GM19043 (cell line): Measurements from ENCODE around the gene THAP4.
"Not testable (repeated sequence)": the region's sequence is repeated elsewhere in the genome, so short reads cannot be mapped to it uniquely, and the experiment has no call there.

Experiments
- ATAC-seq: cut with Tn5 transposase; IDR thresholded peaks from one replicate; pipeline ENCODE4 v1.9.1; 2021; ENCODE audit warnings: low read depth; ENCODE audit not compliant: unreplicated experiment

The THAP4 gene

DNA sequence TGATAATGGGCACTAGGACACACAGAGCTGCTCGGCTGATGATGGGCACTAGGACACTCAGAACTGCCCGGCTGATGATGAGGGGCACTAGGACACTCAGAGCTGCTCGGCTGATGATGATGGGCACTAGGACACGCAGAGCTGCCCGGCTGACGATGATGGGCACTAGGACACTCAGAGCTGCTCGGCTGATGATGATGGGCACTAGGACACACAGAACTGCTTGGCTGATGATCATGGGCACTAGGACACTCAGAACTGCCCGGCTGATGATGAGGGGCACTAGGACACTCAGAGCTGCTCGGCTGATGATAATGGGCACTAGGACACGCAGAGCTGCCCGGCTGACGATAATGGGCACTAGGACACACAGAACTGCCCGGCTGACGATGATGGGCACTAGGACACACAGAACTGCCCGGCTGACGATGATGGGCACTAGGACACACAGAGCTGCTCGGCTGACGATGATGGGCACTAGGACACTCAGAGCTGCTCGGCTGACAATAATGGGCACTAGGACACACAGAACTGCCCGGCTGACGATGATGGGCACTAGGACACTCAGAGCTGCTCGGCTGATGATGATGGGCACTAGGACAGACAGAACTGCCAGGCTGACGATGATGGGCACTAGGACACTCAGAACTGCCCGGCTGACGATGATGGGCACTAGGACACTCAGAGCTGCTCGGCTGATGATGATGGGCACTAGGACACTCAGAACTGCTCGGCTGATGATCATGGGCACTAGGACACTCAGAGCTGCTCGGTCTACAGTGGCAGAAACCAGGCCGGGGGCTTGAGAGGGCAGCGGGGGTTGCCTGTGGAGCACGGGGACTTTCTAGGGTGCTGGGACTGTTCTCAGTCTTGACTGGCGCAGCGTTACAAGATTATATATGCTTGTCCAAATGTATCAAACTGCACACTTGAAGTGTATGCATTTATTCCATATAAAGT lies 46.2 kb downstream of the THAP4 start:
- not testable (repeated sequence) for ATAC-seq

DNA sequence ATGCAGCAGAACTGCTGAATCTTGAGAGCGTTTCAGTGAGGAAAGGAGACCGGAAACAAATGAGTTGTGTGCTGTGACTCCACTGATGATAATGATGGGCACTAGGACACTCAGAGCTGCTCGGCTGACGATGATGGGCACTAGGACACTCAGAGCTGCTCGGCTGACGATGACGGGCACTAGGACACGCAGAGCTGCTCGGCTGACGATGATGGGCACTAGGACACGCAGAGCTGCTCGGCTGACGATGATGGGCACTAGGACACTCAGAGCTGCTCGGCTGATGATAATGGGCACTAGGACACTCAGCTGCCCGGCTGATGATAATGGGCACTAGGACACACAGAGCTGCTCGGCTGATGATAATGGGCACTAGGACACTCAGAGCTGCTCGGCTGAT lies 47.1 kb downstream of the THAP4 start:
- not testable (repeated sequence) for ATAC-seq

DNA sequence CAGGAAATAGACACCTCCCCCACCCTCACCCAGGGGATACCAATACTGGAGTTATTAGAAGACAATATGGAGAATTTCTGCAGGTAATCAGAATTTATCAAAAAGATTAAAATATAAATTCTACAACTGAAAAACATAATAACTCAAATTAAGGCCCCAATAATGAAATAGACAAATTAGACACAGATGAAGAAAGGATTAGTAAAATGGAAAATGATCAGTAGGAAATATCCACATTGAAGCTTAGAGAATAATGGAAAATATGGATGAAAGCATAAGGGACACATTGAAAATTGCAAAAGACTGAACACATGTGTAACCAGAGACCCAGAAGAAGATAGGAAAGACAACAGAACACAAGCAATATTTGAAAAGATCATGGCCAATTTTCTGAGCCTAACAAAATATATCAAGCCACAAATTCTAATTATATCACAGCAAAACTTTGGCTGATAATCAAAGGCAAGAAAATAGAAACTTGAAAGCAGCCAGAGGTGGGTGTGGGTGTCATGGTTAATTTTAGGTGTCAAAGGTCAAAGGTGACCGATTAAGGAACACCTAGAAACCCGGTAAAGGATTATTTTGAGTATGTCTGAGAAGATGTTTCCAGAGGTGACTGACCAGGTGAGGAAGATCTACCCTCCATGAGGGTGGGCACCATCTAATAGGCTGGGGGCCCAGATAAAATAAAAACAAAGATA lies 50.2 kb downstream of the THAP4 start:
- ATAC-seq: no peak

DNA sequence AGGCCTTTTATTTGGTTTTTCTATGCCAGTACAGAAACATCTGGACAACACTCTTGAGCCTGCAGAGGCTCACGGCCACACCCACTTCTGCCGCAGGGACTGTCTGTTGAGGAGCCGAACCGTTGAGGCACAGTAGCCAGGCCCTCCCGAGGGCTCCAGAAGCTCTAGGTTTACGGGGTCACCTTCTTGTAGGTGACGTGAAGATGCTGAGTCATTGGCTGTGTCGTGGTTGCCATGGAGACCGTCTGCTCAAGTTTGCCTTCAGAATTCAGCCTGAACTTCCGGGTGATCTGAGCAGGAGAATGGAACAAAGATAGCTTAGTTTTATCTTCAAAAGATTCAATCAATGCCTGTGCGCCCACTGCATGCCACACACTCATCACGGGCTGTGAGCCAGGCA lies 52.5 kb downstream of the THAP4 start:
- no peak for ATAC-seq

DNA sequence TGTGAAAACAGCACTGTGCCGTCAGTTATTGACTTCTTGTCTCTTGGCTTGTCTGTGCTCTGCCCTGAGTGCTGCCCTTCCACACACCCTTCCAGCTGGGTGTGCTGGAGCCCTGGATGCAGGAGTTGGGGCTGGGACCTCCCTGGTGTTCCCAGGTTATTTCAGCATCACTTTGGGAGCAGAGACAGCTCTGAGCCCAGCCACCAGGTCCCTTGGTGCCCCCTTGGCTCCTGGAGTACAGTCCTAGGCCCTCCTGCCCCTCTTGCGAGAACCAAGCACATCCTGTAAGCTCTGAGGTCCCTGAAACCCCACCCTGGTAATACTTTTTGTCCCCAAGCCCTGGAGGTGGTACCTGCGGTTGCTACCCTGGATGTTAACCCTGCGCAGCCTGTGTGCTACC lies 54.2 kb downstream of the THAP4 start:
- ATAC-seq: no peak

DNA sequence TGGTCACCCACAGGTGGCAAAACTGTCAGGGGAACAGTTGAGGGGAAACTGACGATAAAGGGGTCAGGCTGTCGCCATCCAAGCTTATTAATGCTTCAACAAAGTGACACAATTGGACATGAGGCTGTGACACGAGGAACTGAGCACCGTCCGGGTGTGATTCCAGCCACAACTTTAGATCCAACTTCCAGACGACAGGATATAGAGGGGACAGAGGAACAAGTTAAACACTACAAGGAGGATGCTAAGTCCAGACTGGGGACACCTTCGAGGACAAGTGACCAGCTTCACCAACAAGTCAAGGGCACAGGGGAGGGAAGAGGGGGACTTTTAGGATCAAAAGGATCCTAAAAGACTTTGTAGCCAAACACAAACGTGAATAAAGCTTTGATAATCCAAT lies 54.6 kb downstream of the THAP4 start:
- no peak for ATAC-seq

DNA sequence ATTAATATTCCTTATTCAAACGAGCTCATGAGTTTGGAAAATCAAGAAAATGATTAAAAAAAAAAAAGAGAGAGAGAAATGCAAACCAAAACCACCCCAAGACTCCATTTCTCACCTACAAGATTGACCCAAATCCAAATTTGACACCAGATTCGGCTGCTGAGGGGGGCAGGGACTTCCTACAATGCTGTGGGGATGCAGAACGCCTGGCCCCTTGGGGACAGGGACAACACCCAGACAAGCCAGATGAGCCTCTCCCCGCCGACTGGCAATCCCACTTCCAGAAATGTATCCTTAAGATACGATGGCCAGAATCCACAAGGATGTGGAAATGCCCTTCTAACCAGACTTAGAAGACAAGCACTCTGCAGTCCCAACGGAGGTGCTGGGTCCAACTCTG lies 57.7 kb downstream of the THAP4 start:
- no peak for ATAC-seq

DNA sequence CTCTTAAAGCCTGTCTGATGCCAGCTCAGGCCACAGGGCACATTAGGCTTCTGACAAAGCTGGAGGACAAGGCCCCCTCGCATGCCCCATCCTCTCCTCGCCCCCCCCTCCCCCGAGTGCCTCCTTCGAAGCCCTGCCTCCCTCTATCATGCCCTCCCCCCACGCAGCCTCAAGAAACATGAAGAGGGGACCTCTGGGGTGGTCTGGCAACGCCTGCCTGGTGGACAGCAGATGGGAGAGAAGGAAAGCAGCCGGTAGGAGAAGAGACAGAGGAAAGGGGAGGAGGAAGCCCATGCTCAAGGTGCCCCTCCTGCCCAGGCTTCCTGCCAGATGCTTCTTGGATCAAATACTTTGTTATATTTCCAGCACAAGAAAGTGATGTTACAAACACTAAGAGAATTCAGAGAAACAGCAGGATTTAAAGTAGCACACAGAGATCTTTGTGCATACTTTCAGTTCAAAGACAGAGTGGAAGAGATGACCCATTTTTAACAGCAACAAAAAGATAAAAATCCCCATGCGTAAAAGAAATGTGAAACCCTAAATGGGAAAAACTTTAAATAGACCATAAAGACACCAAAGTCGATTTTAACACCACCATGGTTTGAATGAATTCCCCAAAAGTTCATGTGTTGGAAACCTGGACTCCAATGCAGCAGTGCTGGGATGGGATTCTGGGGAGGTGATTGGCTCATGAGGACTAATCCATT lies 59.4 kb downstream of the THAP4 start:
- no peak for ATAC-seq

DNA sequence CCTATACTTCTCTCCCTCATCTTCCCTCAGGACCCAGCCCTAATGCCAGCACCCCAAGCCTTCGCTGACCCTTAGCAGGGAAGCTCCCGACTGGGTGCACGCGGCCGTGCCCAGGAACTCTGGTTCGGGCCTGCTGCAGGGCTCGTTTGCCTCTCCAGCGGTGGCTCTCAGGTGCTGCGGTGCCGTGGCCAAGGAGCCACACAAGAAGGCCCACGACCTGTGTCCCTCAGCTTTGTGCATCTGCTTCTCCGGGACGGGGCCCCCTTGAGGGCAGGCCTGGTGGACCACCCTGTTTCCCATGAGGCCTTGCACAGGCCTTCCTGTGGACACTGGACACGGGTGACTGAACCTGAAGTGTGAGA lies 60.7 kb downstream of the THAP4 start:
- ATAC-seq: no peak

DNA sequence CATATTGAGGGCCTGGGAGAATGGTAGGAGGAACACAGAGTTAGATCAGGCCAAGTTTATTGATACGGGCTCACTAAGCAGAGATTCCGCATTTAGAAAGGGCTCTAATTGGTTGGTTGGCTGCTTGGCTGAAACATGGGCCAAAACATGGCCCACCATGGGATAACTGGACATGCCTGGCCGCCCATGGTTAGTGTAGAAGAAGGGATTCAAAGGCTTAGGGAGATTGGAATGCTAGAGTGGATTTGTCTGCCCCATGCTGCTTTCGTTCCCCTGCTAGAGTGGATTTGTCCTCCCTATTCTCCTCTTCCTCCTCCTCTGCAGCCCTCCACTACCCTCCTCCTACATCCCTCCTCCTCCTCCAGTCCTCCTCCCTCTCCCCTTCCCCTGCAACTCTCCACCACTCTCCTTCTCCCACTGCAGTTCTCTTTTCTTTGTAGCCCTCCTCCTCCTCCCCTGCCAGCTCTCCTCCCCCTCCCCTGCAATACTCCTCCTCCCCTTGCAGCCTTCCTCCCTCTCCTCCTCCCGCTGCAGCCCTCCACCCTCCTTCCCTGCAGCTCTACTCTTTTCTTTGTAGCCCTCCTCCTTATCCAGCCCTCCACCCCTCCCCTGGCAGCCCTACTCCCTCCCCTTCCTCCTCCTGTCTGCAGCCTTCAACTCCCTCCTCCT lies 61.2 kb downstream of the THAP4 start:
- no peak for ATAC-seq

DNA sequence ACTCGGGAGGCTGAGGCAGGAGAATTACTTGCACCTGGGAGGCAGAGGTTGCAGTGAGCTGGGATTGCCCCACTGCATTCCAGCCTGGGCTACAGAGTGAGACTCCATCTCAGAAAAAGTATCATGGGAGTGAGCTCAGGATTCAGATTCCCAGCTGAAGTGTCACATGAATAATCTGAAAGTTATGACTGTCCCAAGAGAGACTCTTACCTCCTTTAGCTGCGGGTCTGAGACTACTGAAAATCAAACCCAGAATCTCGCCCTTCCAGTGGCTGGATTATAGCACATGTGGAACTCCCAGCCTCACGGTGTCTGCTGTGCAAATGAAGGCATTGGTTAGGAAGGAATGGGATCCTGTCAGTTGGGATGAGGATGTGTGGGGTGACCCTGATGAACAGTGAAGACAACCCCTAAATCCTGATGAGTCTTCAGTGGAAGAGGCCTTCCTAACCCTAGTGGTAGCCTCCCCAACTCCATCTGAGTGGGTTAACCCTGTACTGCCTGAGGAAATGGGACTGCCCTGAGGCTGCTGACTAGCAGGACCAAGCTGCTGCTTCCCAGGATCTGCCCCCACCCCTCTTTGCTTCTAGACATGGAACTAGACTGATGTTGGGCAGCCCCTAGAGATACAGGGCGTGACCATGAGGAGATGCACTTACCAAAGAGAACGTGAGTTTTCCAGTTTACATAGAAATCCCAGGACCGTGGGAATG lies 61.9 kb downstream of the THAP4 start:
- no peak for ATAC-seq

DNA sequence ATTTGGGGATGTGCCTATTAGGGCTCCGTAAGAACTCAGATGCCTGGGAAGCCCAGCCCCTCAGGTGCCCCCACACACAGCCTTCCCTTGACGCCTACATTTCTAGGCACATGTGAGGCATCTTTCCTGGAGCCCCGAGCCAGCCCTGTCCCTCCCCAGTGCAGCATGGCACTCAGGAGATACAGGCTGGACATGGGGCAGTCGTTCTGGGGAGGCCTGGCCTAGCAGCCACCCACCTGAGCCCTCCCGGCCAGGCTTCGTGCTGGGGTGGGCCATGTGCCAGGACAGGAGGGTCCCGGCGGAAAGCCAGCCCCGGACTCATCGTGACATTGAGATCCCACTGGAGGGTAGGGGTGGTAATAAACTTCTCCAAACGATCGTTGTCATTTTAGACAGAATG lies 63.2 kb downstream of the THAP4 start:
- no peak for ATAC-seq

DNA sequence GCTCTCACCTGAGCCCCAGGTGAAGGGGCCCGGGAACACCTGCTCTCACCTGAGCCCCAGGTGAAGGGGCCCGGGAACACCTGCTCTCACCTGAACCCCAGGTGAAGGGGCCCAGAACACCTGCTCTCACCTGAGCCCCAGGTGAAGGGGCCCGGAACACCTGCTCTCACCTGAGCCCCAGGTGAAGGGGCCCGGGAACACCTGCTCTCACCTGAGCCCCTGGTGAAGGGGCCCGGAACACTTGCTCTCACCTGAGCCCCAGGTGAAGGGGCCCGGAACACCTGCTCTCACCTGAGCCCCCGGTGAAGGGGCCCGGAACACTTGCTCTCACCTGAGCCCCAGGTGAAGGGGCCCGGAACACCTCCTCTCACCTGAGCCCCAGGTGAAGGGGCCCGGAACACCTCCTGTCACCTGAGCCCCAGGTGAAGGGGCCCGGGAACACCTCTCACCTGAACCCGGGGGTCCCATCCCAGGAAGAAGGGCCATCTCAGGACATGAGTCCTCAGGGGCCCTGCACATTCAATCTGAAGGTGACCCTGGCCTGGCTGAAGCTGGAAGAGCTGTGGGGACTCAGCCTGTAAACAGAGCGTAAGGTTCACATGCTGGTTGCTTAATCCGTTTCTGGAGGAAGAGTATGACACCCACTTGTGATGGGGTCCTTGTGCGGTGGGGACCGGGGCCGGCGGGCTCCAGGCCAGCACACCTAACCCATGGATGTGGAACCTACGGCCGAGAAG lies 63.9 kb downstream of the THAP4 start:
- ATAC-seq: not testable (repeated sequence)

DNA sequence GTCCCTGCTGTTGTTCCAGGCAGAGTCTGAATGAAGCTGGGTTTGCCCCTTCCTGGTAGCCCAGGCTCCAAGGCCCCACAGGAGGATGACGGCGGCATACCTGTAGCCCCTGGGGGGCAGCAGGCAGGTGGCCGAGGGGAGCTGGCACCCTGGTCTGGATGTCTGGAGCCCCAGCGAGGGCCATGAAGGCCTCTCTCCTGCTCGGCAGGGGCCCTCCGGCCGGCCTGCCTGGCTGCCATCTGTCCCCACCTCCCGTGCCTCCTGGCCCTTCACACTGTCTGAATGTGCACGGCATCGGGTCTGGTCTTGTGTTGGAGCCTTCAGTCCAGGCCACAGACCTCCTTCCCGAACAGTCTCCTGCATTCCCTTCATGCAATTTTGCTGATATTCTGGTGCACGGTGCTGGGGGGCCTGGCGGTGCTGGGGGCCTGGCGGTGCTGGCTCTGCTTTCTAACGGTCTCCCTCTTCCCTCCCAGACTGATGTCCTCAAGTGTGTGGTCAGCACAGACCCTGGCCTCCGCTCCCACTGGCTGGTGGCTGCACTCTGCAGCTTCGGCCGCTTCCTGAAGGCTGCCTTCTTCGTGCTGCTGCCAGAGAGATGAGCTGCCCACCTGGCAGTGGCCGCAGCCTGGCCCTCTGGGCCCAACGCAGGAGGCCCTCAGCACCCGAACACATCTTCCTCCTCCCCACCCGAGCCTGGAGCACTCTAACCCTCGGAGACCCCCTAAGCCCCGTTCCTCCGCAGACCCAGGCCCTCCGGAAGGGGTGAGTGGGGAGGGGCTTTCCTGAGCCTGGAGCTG lies 64.9 kb downstream of the THAP4 start:
- ATAC-seq: no peak

DNA sequence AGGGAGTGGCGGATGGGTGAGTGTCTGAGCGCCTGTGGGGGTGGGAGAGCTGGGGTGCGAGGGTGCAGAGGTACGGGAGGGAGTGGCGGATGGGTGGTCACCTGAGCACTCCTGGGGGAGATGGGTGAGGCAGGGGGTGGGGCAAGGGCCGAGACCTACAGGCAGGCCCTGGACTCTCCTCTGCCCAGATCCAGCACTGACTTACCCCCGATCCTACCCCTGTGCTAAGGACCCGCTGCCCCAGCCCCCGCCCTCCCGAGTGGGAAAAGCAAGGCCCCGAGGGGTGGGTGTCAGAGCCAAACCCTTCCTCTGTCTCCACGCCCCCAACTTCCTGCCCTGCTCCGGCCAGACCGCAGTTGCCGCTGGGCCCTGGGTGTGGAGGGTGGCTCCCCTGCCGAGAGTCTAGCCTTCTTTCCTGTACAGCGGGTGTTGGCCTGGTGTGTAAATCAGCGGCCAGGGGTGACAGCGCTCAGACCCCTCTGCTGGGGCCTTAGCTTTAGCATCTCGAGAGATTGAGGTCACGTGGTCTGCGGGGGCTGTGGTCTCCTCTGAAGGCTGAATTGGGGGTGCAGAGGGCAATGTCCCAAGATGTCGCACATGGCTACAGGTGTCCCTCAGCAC lies 65.9 kb downstream of the THAP4 start:
- no peak for ATAC-seq

DNA sequence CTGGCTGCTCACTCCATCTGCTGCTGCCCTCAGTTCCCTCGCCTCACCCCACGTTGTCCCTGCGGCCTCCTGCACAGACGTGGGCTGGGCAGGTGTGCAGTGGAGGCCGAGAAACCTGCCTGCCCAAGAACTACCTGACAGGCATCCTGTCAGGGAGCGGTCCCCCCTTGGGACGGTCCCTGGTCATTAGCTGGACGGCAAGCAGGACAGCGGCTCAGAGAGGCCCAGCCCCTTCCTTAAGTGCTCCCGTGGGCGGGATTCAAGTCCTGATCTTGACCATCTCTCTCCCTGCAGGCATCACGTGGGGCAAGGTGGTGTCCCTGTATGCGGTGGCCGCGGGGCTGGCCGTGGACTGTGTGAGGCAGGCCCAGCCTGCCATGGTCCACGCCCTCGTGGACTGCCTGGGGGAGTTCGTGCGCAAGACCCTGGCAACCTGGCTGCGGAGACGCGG lies 67.1 kb downstream of the THAP4 start:
- no peak for ATAC-seq

DNA sequence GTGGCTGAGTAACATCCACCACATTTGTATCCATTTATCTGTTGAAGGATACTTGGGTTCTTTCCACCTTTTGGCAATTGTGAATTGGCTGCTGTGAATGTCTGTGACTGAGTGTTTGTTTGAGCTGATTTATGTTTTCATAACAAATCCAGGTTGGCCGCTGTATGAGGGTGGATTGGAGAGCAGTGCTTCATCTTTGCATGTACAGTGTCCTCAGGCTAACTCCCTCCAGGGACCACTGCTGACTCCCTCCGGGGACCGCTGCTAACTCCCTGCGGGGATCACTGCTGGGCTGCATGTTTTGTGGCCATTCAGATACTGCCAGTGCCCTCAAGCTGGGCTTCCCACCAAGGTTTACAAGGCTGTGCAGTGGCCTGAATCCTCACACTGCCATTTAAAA lies 68.2 kb downstream of the THAP4 start:
- no peak for ATAC-seq

DNA sequence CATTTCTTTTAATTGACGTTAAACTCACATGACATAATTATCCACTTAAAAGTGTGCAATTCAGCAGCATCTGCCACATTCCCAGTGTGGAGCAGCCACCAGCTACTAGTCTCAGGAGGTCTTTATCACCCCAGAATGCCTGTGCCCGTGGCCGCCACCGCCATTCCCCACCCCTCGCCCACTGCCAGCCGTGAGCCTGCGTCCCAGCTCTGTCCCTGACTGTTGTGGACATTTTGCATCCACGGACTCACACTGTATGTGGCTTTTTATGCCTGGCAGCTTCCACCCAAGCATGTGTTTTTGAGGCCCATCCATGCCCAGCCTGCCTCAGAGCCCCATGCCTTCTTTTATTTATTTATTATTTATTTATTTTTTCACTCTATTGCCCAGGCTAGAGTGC lies 69.2 kb downstream of the THAP4 start:
- no peak for ATAC-seq
